ENCODE measurements around the gene CLIP1.
A peak's percentile ranks its signal among the peaks of the same experiment; 100 is the strongest.

GRCh38 chr12:122318607-122319605, 103.6 kb downstream of the CLIP1 start:
- TF ChIP-seq CTCF (IDR thresholded peaks at IDR 0.05) (no peak), POLR2AphosphoS5 (IDR thresholded peaks at IDR 0.05) (peak; percentile 7 to 35 (median 24)), POLR2A (IDR thresholded peaks at IDR 0.05) (no peak), EP300 (IDR thresholded peaks at IDR 0.05) (no peak)

Data from sigmoid colon (tissue), 4 donors.